Keratinocyte (primary cell): ENCODE data around the gene PTOV1.

Experiments used
- EZH2 ChIP-seq: IDR thresholded peaks from one replicate; pipeline ENCODE4 v1.6.1; 2012; ENCODE audit warnings: inconsistent platforms, mild to moderate bottlenecking, low read length, moderate library complexity
- TF ChIP-seq, protein P1 (sequence below), 3 experiments: IDR thresholded peaks in 1 of 3; conservative IDR thresholded peaks in 1 of 3; optimal IDR thresholded peaks in 1 of 3; 2 replicates in 2 of 3; 3 replicates in 1 of 3; pipeline versions ENCODE3 to v1.5.1; 2011; ENCODE audit warnings: low read length in 3 of 3, mild to moderate bottlenecking in 3 of 3, moderate library complexity in 2 of 3, control low read depth in 1 of 3, inconsistent platforms in 1 of 3; ENCODE audit not compliant: insufficient read depth in 2 of 3; ENCODE audit errors: extremely low read depth in 1 of 3

DNA sequence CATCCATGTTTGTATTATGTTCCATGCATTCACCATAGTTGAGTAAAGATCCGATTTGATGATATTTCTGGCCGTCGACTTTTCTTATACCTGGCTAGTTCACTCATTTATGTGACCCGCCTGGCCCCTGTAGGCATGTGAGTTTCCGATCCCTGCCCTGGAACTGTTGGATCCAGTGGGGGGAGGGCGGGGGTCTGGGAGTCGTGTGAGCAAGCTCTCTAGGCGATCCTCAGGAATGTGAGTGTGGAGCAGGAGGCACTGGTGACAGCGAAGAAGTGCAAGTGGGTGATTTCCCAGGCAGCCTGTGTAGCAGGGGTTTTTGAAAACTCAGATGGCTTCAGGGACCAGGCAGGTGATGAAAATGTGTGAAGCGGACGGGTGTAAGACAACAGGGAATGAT, 10.6 kb upstream of the PTOV1 start:
- TF ChIP-seq, protein P1, sequence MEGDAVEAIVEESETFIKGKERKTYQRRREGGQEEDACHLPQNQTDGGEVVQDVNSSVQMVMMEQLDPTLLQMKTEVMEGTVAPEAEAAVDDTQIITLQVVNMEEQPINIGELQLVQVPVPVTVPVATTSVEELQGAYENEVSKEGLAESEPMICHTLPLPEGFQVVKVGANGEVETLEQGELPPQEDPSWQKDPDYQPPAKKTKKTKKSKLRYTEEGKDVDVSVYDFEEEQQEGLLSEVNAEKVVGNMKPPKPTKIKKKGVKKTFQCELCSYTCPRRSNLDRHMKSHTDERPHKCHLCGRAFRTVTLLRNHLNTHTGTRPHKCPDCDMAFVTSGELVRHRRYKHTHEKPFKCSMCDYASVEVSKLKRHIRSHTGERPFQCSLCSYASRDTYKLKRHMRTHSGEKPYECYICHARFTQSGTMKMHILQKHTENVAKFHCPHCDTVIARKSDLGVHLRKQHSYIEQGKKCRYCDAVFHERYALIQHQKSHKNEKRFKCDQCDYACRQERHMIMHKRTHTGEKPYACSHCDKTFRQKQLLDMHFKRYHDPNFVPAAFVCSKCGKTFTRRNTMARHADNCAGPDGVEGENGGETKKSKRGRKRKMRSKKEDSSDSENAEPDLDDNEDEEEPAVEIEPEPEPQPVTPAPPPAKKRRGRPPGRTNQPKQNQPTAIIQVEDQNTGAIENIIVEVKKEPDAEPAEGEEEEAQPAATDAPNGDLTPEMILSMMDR (optimal IDR thresholded peaks at IDR 0.05 in 1 of 3, IDR thresholded peaks at IDR 0.05 in 1 of 3, conservative IDR thresholded peaks at IDR 0.05 in 1 of 3; ENCODE audit: extremely low read depth in 1 of 3, insufficient read depth in 2 of 3, low read length in 3 of 3), result no peak
- no peak for TF ChIP-seq EZH2
